ENCODE results near the gene GET4. TPM values are rescaled to one million over a fixed set of nuclear protein-coding genes. Genes with fewer than 3 reads are reported as not detected.

Gene GET4
- polyA plus RNA-seq, 1 donor (not counting 4 experiments of a cell fraction or from before 2014, with no cell fraction given): 21.1 TPM

GRCh38 chr7:854118-854775 is 22.1 kb upstream of the GET4 start:
- Histone ChIP-seq H3K79me2 (ENCODE audit: control insufficient read depth, insufficient read depth, low read length) (no peaks in the 10 kb centered on the region), H3K9me1 (ENCODE audit: control insufficient read depth, extremely low read depth, insufficient read depth, low read length) (no peaks in the 10 kb centered on the region), H3K36me3 (ENCODE audit: control insufficient read depth in 2 of 2, extremely low read depth in 1 of 2, insufficient read depth in 2 of 2, low read length in 2 of 2) (peaks cover 36 to 59% of the 10 kb centered on the region in 2 experiments), H3K9ac (ENCODE audit: control insufficient read depth, extremely low read depth, insufficient read depth, low read length) (no peak overlapping the region), H3K9me3 (ENCODE audit: control insufficient read depth, low read depth, low read length) (no peaks in the 10 kb centered on the region), H2AFZ (ENCODE audit: control insufficient read depth, low read length) (no peak overlapping the region), H3K4me3 (ENCODE audit: control insufficient read depth in 2 of 3, extremely low read depth in 1 of 3, insufficient read depth in 2 of 3, low read depth in 1 of 3, low read length in 3 of 3) (no peak overlapping the region), H3K27me3 (ENCODE audit: control insufficient read depth, extremely low read depth, insufficient read depth, low read length) (no peaks in the 10 kb centered on the region), H3K4me2 (ENCODE audit: control insufficient read depth, extremely low read depth, insufficient read depth, low read depth, low read length) (no peak overlapping the region), H3K4me1 (ENCODE audit: control insufficient read depth, extremely low read depth, insufficient read depth, low read length) (no peaks in the 10 kb centered on the region), H3K27ac (ENCODE audit: control insufficient read depth, insufficient read depth, low read length) (no peak overlapping the region), H4K20me1 (ENCODE audit: control insufficient read depth, extremely low read depth, insufficient read depth, low read length) (no peaks in the 10 kb centered on the region)
- dilution Hi-C loops (cut with MboI; ENCODE audit: extremely low pct_ligation_motif_present, low sequenced_read_pairs): no loop called here
- peak; percentile 13 for FAIRE-seq
- DNase-seq (ENCODE audit: low read depth, low spot score): no peak
- TF ChIP-seq CTCF (optimal IDR thresholded peaks at IDR 0.05 in 1 of 3, IDR thresholded peaks at IDR 0.05 in 1 of 3, conservative IDR thresholded peaks at IDR 0.05 in 1 of 3; ENCODE audit: extremely low read depth in 1 of 3, insufficient read depth in 2 of 3, low read length in 3 of 3) (no peak), EZH2 (IDR thresholded peaks at IDR 0.05; ENCODE audit: low read length) (no peak)

GRCh38 chr7:855686-856369 is 20.5 kb upstream of the GET4 start:
- Histone ChIP-seq H3K9me3 (ENCODE audit: control insufficient read depth, low read depth, low read length) (no peaks in the 10 kb centered on the region), H2AFZ (ENCODE audit: control insufficient read depth, low read length) (no peak overlapping the region), H3K4me2 (ENCODE audit: control insufficient read depth, extremely low read depth, insufficient read depth, low read depth, low read length) (no peak overlapping the region), H3K36me3 (ENCODE audit: control insufficient read depth in 2 of 2, extremely low read depth in 1 of 2, insufficient read depth in 2 of 2, low read length in 2 of 2) (peaks cover 41 to 57% of the 10 kb centered on the region in 2 experiments), H3K9ac (ENCODE audit: control insufficient read depth, extremely low read depth, insufficient read depth, low read length) (no peak overlapping the region), H4K20me1 (ENCODE audit: control insufficient read depth, extremely low read depth, insufficient read depth, low read length) (no peaks in the 10 kb centered on the region), H3K79me2 (ENCODE audit: control insufficient read depth, insufficient read depth, low read length) (no peaks in the 10 kb centered on the region), H3K4me1 (ENCODE audit: control insufficient read depth, extremely low read depth, insufficient read depth, low read length) (no peaks in the 10 kb centered on the region), H3K4me3 (ENCODE audit: control insufficient read depth in 2 of 3, extremely low read depth in 1 of 3, insufficient read depth in 2 of 3, low read depth in 1 of 3, low read length in 3 of 3) (no peak overlapping the region), H3K27me3 (ENCODE audit: control insufficient read depth, extremely low read depth, insufficient read depth, low read length) (no peaks in the 10 kb centered on the region), H3K27ac (ENCODE audit: control insufficient read depth, insufficient read depth, low read length) (no peak overlapping the region), H3K9me1 (ENCODE audit: control insufficient read depth, extremely low read depth, insufficient read depth, low read length) (no peaks in the 10 kb centered on the region)
- dilution Hi-C loops (cut with MboI; ENCODE audit: extremely low pct_ligation_motif_present, low sequenced_read_pairs): no loop called here
- TF ChIP-seq EZH2 (IDR thresholded peaks at IDR 0.05; ENCODE audit: low read length): no peak
- no peak for TF ChIP-seq CTCF (optimal IDR thresholded peaks at IDR 0.05 in 1 of 3, IDR thresholded peaks at IDR 0.05 in 1 of 3, conservative IDR thresholded peaks at IDR 0.05 in 1 of 3; ENCODE audit: extremely low read depth in 1 of 3, insufficient read depth in 2 of 3, low read length in 3 of 3)
- no peak for DNase-seq (ENCODE audit: low read depth, low spot score)
- FAIRE-seq: no peak
